Right cardiac atrium (tissue), 5 donors: ENCODE measurements around the gene DNAH17. TPM values are rescaled to one million over a fixed set of nuclear protein-coding genes. Genes with fewer than 3 reads are reported as not detected.
A peak's percentile ranks its signal among the peaks of the same experiment; 100 is the strongest.

Experiments
- ATAC-seq, 2 donors: fragments of 200-7000 bp; cut with Tn5 transposase; one replicate each; pipeline versions ENCODE4 v1.8.0 to v1.9.1; 2020; ENCODE audit warnings: moderate library complexity in 2 of 2, mild to moderate bottlenecking in 1 of 2
- DNase-seq, 3 donors: peaks; one replicate each; pipeline ENCODE4 v3.0.0-alpha.2; 2020
- H3K27ac ChIP-seq: one replicate; pipeline ENCODE4 v1.5.1; 2013; ENCODE audit warnings: mild to moderate bottlenecking, low read length, control low read depth, moderate library complexity
- H3K27me3 ChIP-seq: one replicate; pipeline ENCODE4 v1.6.1; 2013; ENCODE audit not compliant: control insufficient read depth, insufficient read depth
- H3K4me1 ChIP-seq: one replicate; pipeline ENCODE4 v1.6.1; 2013; ENCODE audit warnings: low read length; ENCODE audit not compliant: control insufficient read depth, insufficient read depth
- H3K4me3 ChIP-seq: one replicate; pipeline ENCODE4 v1.5.1; 2013; ENCODE audit warnings: low read length, control low read depth
- H3K9me3 ChIP-seq: one replicate; pipeline ENCODE4 v1.6.1; 2013; ENCODE audit warnings: low read length; ENCODE audit not compliant: control insufficient read depth
- WGBS: extraction: QIAGEN DNeasy Blood & Tissue Kit; methylation state at CpG from one replicate; pipeline ENCODE4 v1.1.7; 2013; 5-methylcytosine and 5-hydroxymethylcytosine counted together
- intact Hi-C, 4 donors: fragments of 100-400 bp; cut with DNase I; formaldehyde crosslinking; loops; one replicate each; pipeline versions ENCODE4 v1.11.0 to v1.14.0; 2022 to 2023
- polyA plus RNA-seq: library from polyadenylated mRNA; stranded (reverse); fragments of 200-250 nt; gene quantifications from one replicate; pipeline ENCODE4 v1.2.3, GENCODE V29; 2013
- total RNA-seq, 4 donors: library from RNA; stranded (reverse); fragmentation: NEBNext Ultra II Directional; extraction: Animal tissue kit (Norgen Biotek cat#: 25700); gene quantifications; one replicate each; pipeline ENCODE4 v1.2.1, GENCODE V29; 2021
- donor health status: healthy with polysubstance abuse.
- donor health status: DM: no; HTN: yes; CAD: no.
- donor health status: DM: no; HTN: no; CAD: no.
- donor health status: DM: no; HTN: yes; CAD: no; lungs with severe emphysema.
- donor health status: DM: yes; HTN: yes; CAD: no.

Gene DNAH17
- total and polyA plus RNA-seq, 5 donors: 0.06 to 0.28 (median 0.19) TPM; not detected in 1

DNA sequence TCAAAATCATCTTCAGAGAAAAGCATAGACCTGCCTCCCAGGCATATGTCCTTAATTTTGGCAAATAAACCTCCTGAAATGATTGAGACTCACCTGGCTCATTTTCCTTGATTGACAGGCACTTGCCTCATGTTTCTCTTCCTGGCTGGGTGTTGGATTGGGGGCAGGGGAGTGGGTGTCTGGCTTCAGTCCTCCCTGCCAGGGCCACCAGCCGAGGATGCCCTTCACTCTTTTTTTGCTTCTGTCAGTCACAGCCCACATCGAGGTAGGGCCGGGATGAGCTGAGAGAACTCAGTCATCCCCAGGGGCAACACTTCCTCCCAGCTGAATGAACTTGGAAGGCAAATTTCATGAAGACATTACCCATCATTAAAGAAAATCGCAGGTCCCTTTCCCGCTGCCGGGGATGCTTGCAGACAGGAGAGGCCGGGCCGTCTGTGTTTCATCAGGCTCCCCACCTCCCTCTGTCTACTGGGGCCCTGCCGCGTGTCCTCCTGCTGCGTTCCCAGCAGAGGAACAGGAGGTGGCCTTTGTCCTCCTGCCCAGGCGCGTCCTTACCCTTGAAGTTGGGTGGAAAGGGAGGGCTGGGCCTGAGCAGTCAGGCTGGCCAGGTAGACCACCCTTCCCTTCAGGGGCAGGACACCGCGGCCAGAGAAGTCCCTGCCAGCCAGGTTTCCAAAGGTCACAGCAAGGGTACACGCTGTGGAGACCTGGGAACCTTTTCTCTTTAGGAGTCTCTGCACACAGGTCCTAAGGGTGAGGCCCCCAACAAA lies 11.2 kb upstream of the DNAH17 start:
- Histone ChIP-seq H3K9me3 (no peaks in the 10 kb centered on the region), H3K27me3 (no peaks in the 10 kb centered on the region), H3K4me3 (no peak overlapping the region), H3K27ac (no peak overlapping the region), H3K4me1 (no peaks in the 10 kb centered on the region)
- 63% methylated on average over 16 of the region's 16 CpGs for WGBS
- no peak for DNase-seq
- ATAC-seq: no peak
- intact Hi-C loops: no loop called here

DNA sequence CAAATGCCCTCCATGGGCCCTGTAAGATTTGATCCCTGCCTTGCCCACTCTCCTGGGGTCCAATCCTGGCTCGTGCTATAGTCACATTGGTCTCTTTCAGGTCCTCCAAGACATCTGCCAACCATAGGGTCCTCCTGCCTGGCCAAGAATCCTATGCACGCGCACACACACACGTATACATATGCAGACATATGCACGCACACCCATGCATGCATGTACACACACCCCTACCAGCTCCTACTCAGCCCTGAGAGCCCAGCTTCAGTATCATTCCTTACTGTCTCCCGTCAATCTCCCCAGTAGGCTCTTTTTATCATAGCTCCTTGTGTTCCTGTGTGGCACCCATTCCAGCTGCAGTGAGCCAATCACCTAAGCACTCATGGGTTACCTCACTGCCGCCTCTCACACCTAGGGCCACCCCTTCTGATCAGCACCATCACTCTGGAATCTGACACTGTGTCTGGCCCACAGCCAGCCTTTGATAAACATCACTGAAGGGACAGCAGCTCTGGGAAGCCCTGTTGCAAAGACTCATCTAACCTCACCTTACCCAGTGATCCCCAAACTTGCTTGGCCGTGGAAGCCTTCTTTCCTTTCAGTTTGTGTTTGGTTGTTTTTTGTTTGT lies 7.9 kb upstream of the DNAH17 start:
- DNase-seq (no peak), ATAC-seq (no peak)
- WGBS: 94% methylated on average over 8 of the region's 8 CpGs
- Histone ChIP-seq H3K4me1 (no peaks in the 10 kb centered on the region), H3K9me3 (no peaks in the 10 kb centered on the region), H3K4me3 (no peak overlapping the region), H3K27ac (no peak overlapping the region), H3K27me3 (no peaks in the 10 kb centered on the region)
- intact Hi-C loops: no loop called here

DNA sequence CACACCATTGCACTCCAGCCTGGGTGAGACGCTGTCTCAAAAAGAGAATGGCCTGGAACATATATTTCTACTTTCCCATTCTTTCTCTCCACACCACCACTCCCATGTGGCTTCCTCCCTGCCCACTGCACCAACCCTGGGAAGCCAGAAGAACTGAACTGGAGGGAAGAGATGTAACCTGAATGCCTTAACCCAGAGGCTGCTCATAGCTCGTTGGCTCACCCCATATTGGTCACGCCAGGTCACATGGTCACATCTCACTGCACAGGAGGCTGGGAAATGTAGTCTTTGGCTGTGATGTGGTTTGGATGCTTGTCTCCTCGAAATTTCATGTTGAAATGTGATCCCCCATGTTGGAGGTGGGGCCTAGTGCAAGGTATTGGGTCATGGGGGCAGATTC lies 5.9 kb upstream of the DNAH17 start:
- intact Hi-C loops: no loop called here
- ATAC-seq (peak in 1 of 2 donors; percentile 51), DNase-seq (no peak)
- Histone ChIP-seq H3K27ac (no peak overlapping the region), H3K4me1 (no peaks in the 10 kb centered on the region), H3K4me3 (no peak overlapping the region), H3K9me3 (no peaks in the 10 kb centered on the region), H3K27me3 (no peaks in the 10 kb centered on the region)
- 49% methylated on average over 4 of the region's 4 CpGs for WGBS

DNA sequence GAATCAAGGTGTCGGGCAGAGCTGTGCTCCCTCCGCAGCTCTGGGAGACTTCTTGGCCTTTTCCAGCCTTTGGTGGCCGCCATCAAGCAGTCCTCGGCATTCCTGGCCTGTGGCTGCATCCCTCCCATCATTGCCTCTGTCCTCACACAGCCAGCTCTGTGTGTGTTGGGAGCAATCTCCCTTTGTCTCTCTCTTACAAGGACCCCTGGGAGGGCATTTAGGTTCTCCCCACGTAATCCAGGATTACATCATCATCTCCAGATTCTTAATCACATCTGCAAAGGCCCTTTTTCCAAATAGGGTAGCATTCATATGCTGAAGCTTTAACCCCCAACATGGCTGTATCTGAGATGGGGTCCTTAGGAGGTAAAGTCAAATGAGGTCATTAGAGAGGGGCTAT lies 4.1 kb upstream of the DNAH17 start:
- no peak overlapping the region for H3K4me3 ChIP-seq
- intact Hi-C loops: no loop called here
- no peaks in the 10 kb centered on the region for H3K27me3 ChIP-seq
- no peak for DNase-seq
- WGBS: 80% methylated on average over 5 of the region's 5 CpGs
- no peaks in the 10 kb centered on the region for H3K9me3 ChIP-seq
- H3K27ac ChIP-seq: no peak overlapping the region
- no peak for ATAC-seq
- no peaks in the 10 kb centered on the region for H3K4me1 ChIP-seq

DNA sequence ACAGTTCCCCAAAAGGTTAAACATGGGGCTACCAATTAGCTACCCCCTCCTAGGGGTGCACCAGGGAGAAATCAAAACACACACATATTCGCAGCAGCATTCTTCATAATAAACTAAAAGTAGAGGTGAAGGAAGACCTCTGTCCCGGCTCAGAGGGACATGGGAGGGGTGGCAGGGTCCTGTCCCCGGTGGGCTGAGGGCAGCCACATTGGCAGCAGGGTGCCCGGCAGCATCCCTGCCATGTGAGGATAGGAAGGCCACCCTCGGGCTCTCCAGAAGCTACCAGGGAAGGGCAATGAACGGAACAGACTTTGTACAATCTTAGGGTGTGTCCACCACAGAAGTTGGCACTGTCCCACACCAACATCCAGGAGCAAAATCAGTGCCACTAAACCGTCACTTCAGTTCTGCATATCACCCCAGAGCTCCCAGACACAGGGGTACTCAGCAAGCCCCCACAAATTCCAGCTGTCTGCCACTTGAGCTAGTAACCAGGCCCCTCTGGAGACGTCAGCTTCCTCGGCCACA lies 3.1 kb upstream of the DNAH17 start:
- Histone ChIP-seq H3K4me3 (no peak overlapping the region), H3K9me3 (no peaks in the 10 kb centered on the region), H3K27me3 (no peaks in the 10 kb centered on the region), H3K27ac (no peak overlapping the region), H3K4me1 (no peaks in the 10 kb centered on the region)
- intact Hi-C loops: no loop called here
- no peak for DNase-seq
- 77% methylated on average over 9 of the region's 9 CpGs for WGBS
- peak; percentile 30 to 48 for ATAC-seq

DNA sequence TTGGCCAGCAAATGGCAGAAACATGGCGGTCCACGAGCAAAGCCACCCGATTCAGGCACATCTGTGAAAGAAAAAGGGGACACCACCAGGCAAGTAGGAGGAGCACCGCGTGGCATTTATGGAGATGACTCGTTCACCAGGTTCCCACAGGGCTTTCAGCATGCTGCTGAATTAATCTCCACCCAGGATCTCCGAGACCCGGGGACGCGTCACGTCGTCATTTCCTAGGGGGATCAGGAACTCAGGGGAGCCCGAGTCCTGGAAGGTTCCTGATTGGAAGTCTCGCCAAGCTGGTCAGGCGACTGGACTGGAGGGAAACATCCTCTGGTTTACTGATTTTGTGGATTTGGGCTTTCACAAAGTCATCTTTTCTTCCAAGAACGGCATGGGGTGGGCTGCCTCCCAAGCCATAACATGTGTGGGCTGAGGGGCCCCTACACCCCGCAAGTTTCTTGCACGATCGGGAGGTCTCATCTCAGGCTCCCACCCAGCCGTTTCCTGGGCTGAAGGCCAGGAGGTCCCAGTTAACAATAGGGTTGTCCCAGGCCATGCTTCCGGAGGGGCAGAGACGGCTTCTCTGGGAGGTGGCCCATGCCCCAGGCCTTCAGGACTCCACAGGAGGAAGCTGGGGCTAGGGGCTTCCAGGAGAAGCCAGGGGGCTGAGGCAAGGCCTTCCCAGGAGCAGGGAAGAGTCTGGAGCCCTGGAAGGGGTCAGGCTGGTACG lies 645 bp downstream of the DNAH17 start:
- ATAC-seq (peak in 1 of 2 donors; percentile 62), DNase-seq (peak in 2 of 3 donors; percentile 43 to 68)
- H3K27ac ChIP-seq: peak overlapping the region; percentile 46

DNA sequence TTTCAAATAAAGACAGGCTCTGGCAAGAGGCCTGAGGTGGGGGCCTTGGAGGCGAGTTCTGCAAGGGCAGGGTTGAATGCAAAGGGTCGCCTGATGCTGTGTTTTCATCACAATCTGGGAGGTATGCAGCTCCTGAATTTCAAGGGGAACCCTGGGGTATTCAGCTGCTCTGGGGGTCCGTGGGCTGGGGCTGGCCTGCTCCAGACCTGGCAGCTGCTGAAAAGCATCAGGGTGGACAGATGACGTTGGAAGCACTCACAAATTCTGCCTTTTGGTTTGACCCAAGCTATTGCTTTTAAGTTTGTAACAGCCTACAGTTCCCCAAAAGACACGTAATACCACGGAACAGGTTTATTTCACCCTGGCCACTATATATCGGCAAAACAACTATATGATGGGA lies 1.3 kb downstream of the DNAH17 start:
- no peak for DNase-seq
- no peaks in the 10 kb centered on the region for H3K4me1 ChIP-seq
- no peaks in the 10 kb centered on the region for H3K27me3 ChIP-seq
- intact Hi-C loops: no loop called here
- no peak overlapping the region for H3K4me3 ChIP-seq
- WGBS: 87% methylated on average over 7 of the region's 7 CpGs
- H3K27ac ChIP-seq: no peak overlapping the region
- H3K9me3 ChIP-seq: no peaks in the 10 kb centered on the region
- ATAC-seq: no peak

More for the DNA sequence above, 645 bp downstream of the DNAH17 start:
- H3K27me3 ChIP-seq: no peaks in the 10 kb centered on the region
- H3K4me1 ChIP-seq: no peaks in the 10 kb centered on the region
- 66% methylated on average over 23 of the region's 23 CpGs for WGBS
- intact Hi-C loops: no loop called here
- H3K4me3 ChIP-seq: no peak overlapping the region
- no peaks in the 10 kb centered on the region for H3K9me3 ChIP-seq

DNA sequence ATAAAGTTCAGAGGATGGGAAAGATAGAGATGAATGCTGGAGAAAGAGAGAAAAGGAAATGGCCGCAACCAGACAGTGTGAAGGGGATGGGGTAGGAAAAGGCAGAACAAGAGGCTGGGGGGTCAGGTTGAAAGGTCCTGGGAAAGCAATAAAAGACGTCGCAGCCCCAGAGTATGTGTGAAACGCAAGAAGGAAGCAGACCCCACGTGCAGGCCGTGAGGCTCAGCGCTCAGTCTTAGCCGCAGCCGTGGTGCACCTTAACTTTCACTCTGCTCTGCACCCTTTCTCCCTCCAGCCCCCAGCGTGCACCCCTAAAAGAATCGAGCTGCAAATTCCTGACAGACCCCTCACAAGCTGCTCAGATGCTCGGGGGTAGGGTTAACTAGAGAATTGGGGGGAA lies 1.9 kb downstream of the DNAH17 start:
- peak in 1 of 3 donors; percentile 19 for DNase-seq
- WGBS: 73% methylated on average over 12 of the region's 12 CpGs
- no peak for ATAC-seq

DNA sequence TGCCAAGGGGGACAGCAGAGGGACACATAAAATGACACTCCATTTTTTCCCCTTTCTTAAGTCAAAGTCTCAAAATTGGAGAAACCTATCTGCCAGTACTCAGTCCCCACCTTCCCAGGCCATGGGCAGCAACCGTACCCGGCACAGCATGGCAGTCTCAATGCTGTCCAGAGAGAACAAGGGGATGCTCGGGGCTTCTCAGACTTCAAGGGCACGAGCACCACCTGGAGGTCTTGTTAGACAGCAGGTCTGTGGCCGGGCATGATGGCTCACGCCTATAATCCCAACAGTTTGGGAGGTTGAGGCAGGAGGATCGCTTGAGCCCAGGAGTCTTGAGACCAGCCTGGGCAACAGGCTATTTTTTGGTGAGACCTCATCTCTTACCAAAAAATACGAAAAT lies 3.2 kb downstream of the DNAH17 start:
- WGBS: 94% methylated on average over 8 of the region's 8 CpGs
- H3K4me1 ChIP-seq: no peaks in the 10 kb centered on the region
- no peaks in the 10 kb centered on the region for H3K27me3 ChIP-seq
- H3K4me3 ChIP-seq: no peak overlapping the region
- no peaks in the 10 kb centered on the region for H3K9me3 ChIP-seq
- ATAC-seq: no peak
- H3K27ac ChIP-seq: no peak overlapping the region
- DNase-seq: no peak
- intact Hi-C loops: no loop called here

More for the DNA sequence above, 1.9 kb downstream of the DNAH17 start:
- H3K4me1 ChIP-seq: no peaks in the 10 kb centered on the region
- no peak overlapping the region for H3K4me3 ChIP-seq
- no peaks in the 10 kb centered on the region for H3K27me3 ChIP-seq
- no peak overlapping the region for H3K27ac ChIP-seq
- intact Hi-C loops: no loop called here
- no peaks in the 10 kb centered on the region for H3K9me3 ChIP-seq

DNA sequence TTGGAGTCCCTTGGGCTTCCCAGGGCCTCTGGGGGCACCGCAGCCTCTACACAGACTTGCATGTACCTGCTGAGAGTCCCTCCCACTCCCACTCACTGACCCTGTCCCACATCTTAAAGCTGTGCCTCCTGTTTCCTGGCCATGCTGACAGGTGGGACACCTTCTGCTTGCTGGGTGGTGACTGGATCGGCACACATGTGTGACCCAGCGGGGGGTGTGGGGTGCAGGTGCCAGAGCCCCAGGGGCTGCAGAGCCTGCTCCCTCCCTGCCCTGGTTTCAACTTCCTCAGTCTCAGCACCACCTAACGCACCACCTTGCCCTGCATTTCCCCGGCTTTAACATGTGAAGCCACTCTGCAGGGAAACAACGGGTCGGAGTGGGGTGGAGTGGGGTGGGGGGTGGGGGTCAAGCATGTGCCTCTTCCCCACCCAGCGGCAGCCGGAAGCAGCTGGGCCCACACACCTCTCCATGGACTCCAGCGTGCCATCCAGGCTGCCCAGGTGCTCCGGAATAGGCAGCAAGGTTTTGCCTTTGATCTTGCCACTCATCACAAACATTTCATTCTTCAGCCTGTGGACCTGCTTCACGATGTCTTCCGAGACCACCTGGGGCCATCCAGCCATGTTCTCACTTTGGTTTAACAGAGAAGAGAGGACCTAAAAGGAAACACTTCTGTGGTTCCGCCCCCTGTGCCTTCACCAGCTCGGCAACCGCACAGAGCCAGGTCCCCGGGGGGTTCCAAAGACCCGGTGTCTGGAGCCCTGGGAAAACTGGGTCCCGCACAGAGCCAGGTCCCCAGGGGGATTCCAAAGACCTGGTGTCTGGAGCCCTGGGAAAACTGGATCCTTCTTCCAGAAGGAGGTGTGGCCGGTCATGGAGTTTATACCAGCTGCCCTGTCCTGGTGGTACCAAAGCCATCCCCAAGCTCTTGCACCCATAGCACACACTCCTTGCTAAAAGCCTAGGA lies 4.7 kb downstream of the DNAH17 start:
- Histone ChIP-seq H3K4me1 (no peaks in the 10 kb centered on the region), H3K4me3 (no peak overlapping the region), H3K9me3 (no peaks in the 10 kb centered on the region), H3K27ac (no peak overlapping the region), H3K27me3 (no peaks in the 10 kb centered on the region)
- DNase-seq (peak in 1 of 3 donors; percentile 22), ATAC-seq (no peak)
- intact Hi-C loops: no loop called here
- WGBS: 70% methylated on average over 20 of the region's 20 CpGs
